GM18526 (cell line): ENCODE measurements around the gene KANSL3.

Source experiments
- POLR2A ChIP-seq: IDR thresholded peaks from 3 replicates; pipeline ENCODE4 v1.6.1; 2011; ENCODE audit not compliant: insufficient read length; ENCODE audit errors: extremely low read depth

Gene KANSL3

DNA sequence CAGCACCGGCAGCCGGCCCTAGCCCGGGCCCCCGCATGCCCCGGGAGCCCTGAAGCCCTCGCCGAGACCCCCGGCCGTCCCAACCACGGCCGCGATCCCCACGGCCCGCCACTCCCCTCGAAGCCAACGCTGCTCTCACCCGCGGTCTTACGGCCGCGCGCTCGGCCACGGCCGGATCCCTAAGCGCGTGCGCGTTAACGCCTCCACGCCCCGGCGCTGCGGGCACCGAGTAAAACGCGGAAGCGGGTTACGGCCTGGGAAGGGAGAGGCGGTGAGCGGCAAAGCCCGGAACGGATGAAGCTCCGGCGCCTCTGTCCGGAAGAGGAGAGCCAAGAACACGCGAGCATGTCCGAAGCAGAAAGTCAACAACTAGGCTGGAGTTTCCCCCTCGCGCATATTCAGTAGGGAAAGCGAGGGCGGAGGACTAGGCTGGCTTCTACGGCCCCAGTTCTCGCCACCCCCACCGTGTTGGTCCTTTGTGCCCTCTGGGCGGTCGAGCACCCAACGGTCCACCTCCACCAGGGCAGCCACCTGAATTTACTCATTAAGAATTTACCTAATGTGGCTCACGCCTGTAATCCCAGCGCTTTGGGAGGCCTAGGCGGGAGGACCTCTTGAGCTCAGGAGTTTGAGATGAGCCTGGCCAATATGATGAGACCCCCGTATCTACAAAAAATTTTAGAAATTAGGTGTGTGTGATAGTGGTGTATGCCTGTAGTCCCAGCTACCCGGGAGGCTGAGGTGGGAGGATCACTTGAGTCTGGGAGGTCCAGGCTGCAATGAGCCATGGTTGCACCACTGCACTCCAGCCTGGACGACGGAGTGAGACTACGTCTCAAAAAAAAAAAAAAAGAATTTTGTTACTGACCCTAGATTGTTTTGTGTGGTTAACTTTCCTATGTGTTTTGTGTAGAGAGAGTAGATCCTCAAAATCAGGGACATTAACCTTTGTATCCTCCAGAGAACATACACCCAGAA lies at the start of gene KANSL3:
Gene KANSL3, minus strand, starts transcription at position 169 of the 978 bp plus-strand sequence. CDS start 1,177 bp downstream, outside the sequence.
- peak; percentile 87 for TF ChIP-seq POLR2A

DNA sequence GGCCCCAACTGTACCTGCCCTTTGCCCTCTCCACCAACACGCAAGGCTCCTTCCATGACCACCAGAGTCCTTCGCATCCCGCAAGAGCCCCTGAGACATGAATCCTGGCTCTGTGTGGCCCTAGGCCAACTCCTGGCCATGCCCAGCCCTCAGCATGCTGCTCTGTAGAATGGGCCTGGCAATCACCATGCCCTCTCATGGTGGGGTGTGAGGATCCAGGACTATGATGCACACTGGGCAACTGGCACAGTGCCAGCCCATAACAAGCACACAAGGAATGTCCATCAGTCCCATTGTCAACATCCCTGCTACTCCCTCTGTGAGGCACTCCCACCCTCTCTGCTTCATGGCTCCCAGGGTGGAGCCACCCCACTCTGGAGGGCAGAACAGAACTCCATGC lies 49.2 kb upstream of the KANSL3 start:
- no peak for TF ChIP-seq POLR2A

DNA sequence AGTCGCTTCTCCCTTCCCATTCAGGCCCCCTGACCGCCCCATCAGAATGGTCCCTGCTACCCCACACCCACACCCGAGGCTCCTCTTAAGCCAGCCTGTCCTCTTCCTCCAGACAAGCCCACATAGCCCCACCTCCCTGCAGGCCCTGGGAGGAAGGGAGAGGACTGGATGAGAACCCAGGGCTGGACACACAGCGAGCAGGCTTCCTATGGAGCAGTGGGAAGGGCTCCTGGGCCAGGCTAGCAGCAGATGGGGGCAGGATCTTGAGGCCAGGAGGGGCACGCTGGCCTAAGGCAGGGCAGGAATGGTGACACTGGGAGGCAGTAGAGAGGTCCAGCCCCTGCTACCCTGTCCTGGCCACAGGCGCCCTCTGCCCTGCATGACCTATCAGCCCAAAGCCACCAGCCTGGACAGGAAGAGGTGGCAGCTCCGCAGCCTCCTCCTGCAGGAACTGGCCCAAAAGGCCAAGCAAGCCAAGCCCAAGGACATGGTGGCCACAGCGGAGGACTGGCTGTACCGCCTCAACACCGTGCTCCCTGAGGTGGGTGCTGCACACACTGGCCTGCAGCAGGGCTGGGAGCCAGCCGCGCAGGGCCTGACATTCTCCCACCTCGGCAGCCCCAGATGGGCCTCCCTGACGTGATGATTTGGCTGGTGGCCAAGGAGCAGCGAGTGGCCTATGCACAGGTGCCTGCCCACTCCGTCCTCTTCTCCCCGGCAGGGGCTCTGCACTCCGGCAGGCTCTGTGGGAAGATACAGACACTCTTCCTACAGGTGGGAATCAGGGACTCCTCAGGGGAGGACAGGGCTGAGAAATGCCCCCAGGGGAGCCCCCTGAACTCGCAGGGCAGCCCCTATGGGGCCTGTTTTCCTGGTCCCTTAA lies 47.7 kb upstream of the KANSL3 start:
- no peak for TF ChIP-seq POLR2A

GRCh38 chr2:96684883-96685576 lies 46.9 kb upstream of the KANSL3 start:
- TF ChIP-seq POLR2A = no peak

- no peak for TF ChIP-seq POLR2A
Measured at GRCh38 chr2:96683972-96684820, 46.1 kb upstream of the KANSL3 start.

DNA sequence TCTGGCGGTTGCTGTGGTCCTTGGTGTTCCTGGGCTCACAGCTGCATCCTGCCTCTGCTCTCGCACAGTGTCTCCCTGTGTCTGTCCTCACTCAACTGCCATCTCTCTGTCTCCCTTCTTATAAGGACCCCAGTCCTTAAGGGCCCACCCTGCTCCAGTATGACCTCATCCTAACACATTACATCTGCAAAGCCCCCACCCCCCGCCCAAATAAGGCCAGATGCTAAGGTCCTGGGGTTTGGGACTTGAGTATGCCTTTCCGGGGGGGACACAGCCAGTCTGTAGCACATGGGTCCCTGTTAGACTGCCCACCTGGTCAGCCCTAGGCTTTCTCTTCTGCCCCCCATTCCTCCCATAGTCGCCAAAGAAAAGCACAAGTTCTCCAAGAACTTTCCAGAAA lies 45.2 kb upstream of the KANSL3 start:
- no peak for TF ChIP-seq POLR2A

GRCh38 chr2:96681540-96681939 lies 43.4 kb upstream of the KANSL3 start:
- TF ChIP-seq POLR2A = no peak

DNA sequence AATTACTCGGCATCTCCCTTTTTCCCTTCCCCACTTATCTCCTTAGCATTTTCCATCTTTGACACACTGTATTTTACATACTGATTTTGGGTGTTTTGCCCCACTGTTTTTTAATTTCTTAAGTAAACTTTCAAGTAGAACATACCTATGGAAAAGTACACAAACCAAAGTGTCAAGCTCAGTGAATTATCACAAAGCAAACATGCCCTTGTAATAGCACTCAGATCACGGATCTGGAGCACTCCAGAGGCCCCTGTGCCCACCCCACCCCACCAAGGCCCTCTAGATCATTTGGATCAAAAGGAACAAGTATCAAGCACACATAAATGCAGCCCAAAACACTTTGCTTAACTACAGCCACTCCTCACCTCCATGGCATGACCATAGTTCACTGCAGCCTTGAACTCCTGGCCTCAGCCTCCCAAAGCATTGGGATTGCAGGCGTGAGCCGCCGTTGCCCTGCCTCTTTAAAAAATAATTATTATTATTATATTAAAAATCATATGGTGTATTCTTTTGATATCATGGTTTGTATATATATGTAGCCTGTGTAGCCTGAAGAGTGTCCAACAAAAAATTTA lies 42.5 kb upstream of the KANSL3 start:
- TF ChIP-seq POLR2A = no peak

DNA sequence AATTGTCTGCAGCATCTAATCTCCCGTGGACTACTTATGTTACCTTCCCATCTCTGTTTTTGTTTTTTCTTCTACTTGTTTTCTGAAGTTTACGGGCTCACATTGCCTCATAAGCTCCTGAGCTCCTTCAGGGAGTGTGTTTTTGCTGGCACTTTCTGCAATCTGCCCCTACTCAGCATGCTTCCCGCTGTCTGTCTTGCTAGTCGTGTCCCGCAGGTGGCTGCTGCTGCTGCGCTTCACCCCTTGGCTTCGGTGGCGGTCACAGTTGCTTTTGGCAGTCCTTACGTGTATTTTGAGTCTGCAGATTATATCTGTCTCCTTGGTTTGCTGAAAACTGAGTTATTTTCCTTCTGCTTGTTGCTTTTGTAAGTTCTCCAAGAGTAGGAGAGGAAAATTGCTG lies 41.7 kb upstream of the KANSL3 start:
- no peak for TF ChIP-seq POLR2A

- TF ChIP-seq POLR2A = no peak
Measured at GRCh38 chr2:96669539-96670215, 31.6 kb upstream of the KANSL3 start.

DNA sequence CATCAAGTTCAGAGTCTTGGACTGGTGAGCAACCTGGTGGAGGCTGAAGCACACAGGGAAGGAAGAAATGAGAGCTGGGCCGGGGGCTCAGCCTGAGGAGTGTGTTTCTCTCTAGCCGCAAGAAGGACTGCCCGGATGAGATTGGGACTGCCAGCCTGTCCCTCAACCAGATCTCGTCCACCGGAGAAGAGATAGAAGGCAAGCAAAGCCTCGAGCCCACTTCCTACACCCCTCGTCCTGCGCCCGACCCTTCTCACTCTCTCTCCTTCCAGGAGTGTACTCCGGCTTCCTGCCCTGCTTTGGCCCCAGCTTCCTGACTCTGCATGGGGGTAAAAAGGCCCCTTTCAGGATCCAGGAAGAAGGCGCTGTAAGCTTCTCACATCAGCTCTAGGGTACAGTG lies 30.7 kb upstream of the KANSL3 start:
- no peak for TF ChIP-seq POLR2A

DNA sequence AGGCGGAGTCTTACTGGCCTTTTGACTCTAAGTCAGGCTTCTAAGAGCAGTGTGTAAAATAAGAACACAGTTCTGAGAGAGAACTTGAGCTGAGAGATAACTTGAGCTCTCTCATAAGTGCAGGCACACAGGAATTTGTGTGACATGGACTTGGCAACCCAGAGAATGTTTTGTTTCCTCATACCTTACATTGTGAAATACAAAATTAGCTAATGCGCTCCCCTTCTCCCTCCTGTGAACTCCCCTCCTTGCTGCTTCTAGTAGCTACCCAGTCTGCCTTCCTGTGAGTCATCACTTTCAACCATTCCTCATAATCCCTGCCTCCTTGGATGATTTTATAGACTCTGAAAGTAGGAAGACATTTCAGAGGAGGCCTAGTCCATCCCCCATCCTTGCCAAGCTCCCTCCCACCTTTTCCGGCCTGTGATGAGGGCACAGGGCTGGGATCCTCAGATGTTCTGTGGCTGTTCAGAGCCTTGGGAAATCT lies 27.0 kb upstream of the KANSL3 start:
- TF ChIP-seq POLR2A = no peak

- TF ChIP-seq POLR2A = no peak
Measured at GRCh38 chr2:96664366-96664925, 26.3 kb upstream of the KANSL3 start.
